Measurements from ENCODE around the gene ADGRG2.

The ADGRG2 gene

GRCh38 chrX:18949291-18949943 lies 172.9 kb downstream of the ADGRG2 start:
- no peak for TF ChIP-seq EP300 (IDR thresholded peaks at IDR 0.05; ENCODE audit: borderline replicate concordance)
- TF ChIP-seq MAX (IDR thresholded peaks at IDR 0.05): no peak
- no peak for TF ChIP-seq YY1 (IDR thresholded peaks at IDR 0.05; ENCODE audit: low read depth)

- TF ChIP-seq NFIC (IDR thresholded peaks at IDR 0.05) (no peak), REST (IDR thresholded peaks at IDR 0.05; ENCODE audit: low read depth) (no peak), USF1 (IDR thresholded peaks at IDR 0.05) (no peak), MAX (IDR thresholded peaks at IDR 0.05) (no peak), EGR1 (IDR thresholded peaks at IDR 0.05) (no peak), TAF1 (IDR thresholded peaks at IDR 0.05; ENCODE audit: low read depth) (no peak), TEAD4 (IDR thresholded peaks at IDR 0.05) (no peak), EP300 (IDR thresholded peaks at IDR 0.05; ENCODE audit: borderline replicate concordance) (no peak), ZBTB7A (IDR thresholded peaks at IDR 0.05; ENCODE audit: low read depth) (no peak), FOXM1 (IDR thresholded peaks at IDR 0.05; ENCODE audit: borderline replicate concordance, low read depth) (no peak), YY1 (IDR thresholded peaks at IDR 0.05; ENCODE audit: low read depth) (no peak), TCF12 (IDR thresholded peaks at IDR 0.05; ENCODE audit: low read depth) (no peak), CREB1 (IDR thresholded peaks at IDR 0.05; ENCODE audit: low read depth) (no peak), CEBPB (IDR thresholded peaks at IDR 0.05) (no peak)
Observed at GRCh38 chrX:18946611-18947010, 175.7 kb downstream of the ADGRG2 start.

- no peak for TF ChIP-seq EGR1 (IDR thresholded peaks at IDR 0.05)
- TF ChIP-seq MAX (IDR thresholded peaks at IDR 0.05): no peak
- no peak for TF ChIP-seq NFIC (IDR thresholded peaks at IDR 0.05)
Observed at GRCh38 chrX:18946157-18946556, 176.1 kb downstream of the ADGRG2 start.

GRCh38 chrX:18945483-18945882 lies 176.8 kb downstream of the ADGRG2 start:
- TF ChIP-seq REST (IDR thresholded peaks at IDR 0.05; ENCODE audit: low read depth) (no peak), USF1 (IDR thresholded peaks at IDR 0.05) (no peak), CEBPB (IDR thresholded peaks at IDR 0.05) (no peak), YY1 (IDR thresholded peaks at IDR 0.05; ENCODE audit: low read depth) (no peak), ZBTB7A (IDR thresholded peaks at IDR 0.05; ENCODE audit: low read depth) (no peak), TEAD4 (IDR thresholded peaks at IDR 0.05) (no peak), EP300 (IDR thresholded peaks at IDR 0.05; ENCODE audit: borderline replicate concordance) (no peak)

GRCh38 chrX:18944482-18944881 lies 177.8 kb downstream of the ADGRG2 start:
- no peak for TF ChIP-seq CREB1 (IDR thresholded peaks at IDR 0.05; ENCODE audit: low read depth)
- no peak for TF ChIP-seq USF1 (IDR thresholded peaks at IDR 0.05)
- no peak for TF ChIP-seq EP300 (IDR thresholded peaks at IDR 0.05; ENCODE audit: borderline replicate concordance)
- no peak for TF ChIP-seq ZBTB7A (IDR thresholded peaks at IDR 0.05; ENCODE audit: low read depth)
- no peak for TF ChIP-seq NFIC (IDR thresholded peaks at IDR 0.05)

- TF ChIP-seq TCF12 (IDR thresholded peaks at IDR 0.05; ENCODE audit: low read depth) (no peak), RAD21 (IDR thresholded peaks at IDR 0.05; ENCODE audit: low read depth) (no peak), EGR1 (IDR thresholded peaks at IDR 0.05) (no peak), TEAD4 (IDR thresholded peaks at IDR 0.05) (no peak), TAF1 (IDR thresholded peaks at IDR 0.05; ENCODE audit: low read depth) (no peak), FOXM1 (IDR thresholded peaks at IDR 0.05; ENCODE audit: borderline replicate concordance, low read depth) (no peak), CEBPB (IDR thresholded peaks at IDR 0.05) (no peak), EP300 (IDR thresholded peaks at IDR 0.05; ENCODE audit: borderline replicate concordance) (no peak), YY1 (IDR thresholded peaks at IDR 0.05; ENCODE audit: low read depth) (no peak), USF1 (IDR thresholded peaks at IDR 0.05) (no peak), MAX (IDR thresholded peaks at IDR 0.05) (no peak), NFIC (IDR thresholded peaks at IDR 0.05) (no peak), CREB1 (IDR thresholded peaks at IDR 0.05; ENCODE audit: low read depth) (no peak), REST (IDR thresholded peaks at IDR 0.05; ENCODE audit: low read depth) (no peak)
Observed at GRCh38 chrX:18941896-18942295, 180.4 kb downstream of the ADGRG2 start.
